ENCODE measurements around the gene POLR3B. TPM values are rescaled to one million over a fixed set of nuclear protein-coding genes. Genes with fewer than 3 reads are reported as not detected.

The POLR3B gene
- total RNA-seq, 1 experiment from 2014 or later, result 10.7 TPM

- Histone ChIP-seq H3K4me2 (ENCODE audit: low read length) (no peak overlapping the region), H2AFZ (ENCODE audit: low read depth, low read length, poor library complexity, severe bottlenecking) (no peak overlapping the region), H3K9me3 (ENCODE audit: control insufficient read depth in 1 of 2, insufficient read depth in 1 of 2, low read depth in 1 of 2, low read length in 2 of 2) (no peaks in the 10 kb centered on the region), H3K27ac (ENCODE audit: low read depth, low read length) (no peak overlapping the region), H4K20me1 (ENCODE audit: insufficient read depth) (no peaks in the 10 kb centered on the region), H3K9me2 (ENCODE audit: insufficient read depth) (no peaks in the 10 kb centered on the region), H3K79me2 (ENCODE audit: insufficient read depth, low read length) (no peaks in the 10 kb centered on the region), H3K4me1 (ENCODE audit: control insufficient read depth in 1 of 2, insufficient read depth in 2 of 2, low read length in 2 of 2) (peaks cover under 1 to 6% of the 10 kb centered on the region in 2 experiments; a peak in 2 of 4 replicates), H3K36me3 (ENCODE audit: control insufficient read depth in 1 of 2, insufficient read depth in 2 of 2, low read length in 2 of 2) (peaks cover 0 to 6% of the 10 kb centered on the region in 2 experiments; a peak in 1 of 4 replicates), H3K4me3 (replicated peaks in 1 of 2; ENCODE audit: low read depth in 1 of 2, low read length in 2 of 2) (no peak overlapping the region), H3K9ac (ENCODE audit: low read length) (no peak overlapping the region), H3K27me3 (ENCODE audit: insufficient read depth, low read length) (no peaks in the 10 kb centered on the region)
- BruUV-seq (replicated peaks), result no TSS peak
- ChIA-PET POLR2A (no interaction called here), CTCF (no interaction called here), RAD21 (ENCODE audit: low non-redundant PET in 1 of 2, low total read pairs in 2 of 2, uncharacterized antibody in 2 of 2, unreplicated experiment in 2 of 2) (no interaction called here)
- no peak for DNase-seq (ENCODE audit: low read depth, low spot score)
- TF ChIP-seq SRF (IDR thresholded peaks at IDR 0.05; ENCODE audit: low read depth) (no peak), RAD21 (IDR thresholded peaks at IDR 0.05; ENCODE audit: low read depth) (no peak), ZNF274 (IDR thresholded peaks at IDR 0.05; ENCODE audit: low read depth, low read length) (no peak), TCF7L2 (IDR thresholded peaks at IDR 0.05; ENCODE audit: borderline replicate concordance, extremely low read depth, insufficient read depth, insufficient read length) (no peak)
- TF ChIP-seq, protein P1, sequence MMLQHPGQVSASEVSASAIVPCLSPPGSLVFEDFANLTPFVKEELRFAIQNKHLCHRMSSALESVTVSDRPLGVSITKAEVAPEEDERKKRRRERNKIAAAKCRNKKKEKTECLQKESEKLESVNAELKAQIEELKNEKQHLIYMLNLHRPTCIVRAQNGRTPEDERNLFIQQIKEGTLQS (IDR thresholded peaks at IDR 0.05), result no peak
- intact Hi-C loops (cut with micrococcal nuclease), result no loop called here
- ATAC-seq, result no peak
Observed at GRCh38 chr12:106412563-106412962, 55.0 kb downstream of the POLR3B start.

DNA sequence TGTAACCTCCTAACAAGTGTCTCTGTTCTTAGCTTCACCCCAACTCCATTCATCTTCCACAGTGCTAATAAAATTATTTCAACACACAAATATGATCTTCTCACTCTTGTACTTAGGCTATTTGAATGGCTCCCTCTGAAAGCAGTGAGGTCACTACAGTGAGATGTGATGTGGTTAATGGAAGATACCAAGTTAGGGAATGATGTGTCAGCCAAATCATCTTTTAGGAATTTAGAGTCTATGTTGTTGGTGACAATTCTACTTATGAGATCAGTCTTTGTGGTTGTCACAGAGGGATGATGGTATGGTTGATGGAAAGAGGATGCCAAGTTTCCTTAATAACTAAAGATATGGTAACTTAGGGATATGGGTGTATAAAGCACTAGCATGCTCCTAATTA is 57.6 kb downstream of the POLR3B start:
- no TSS peak for BruUV-seq (replicated peaks)
- no peak for DNase-seq (ENCODE audit: low read depth, low spot score)
- peak; percentile 49; the same call in 1 of the 2 replicates for ATAC-seq
- peaks cover 0 to 6% of the 10 kb centered on the region in 2 experiments; a peak in 1 of 4 replicates for H3K36me3 ChIP-seq (ENCODE audit: control insufficient read depth in 1 of 2, insufficient read depth in 2 of 2, low read length in 2 of 2)
- H3K9me3 ChIP-seq (ENCODE audit: control insufficient read depth in 1 of 2, insufficient read depth in 1 of 2, low read depth in 1 of 2, low read length in 2 of 2), result no peaks in the 10 kb centered on the region
- H3K4me1 ChIP-seq (ENCODE audit: control insufficient read depth in 1 of 2, insufficient read depth in 2 of 2, low read length in 2 of 2), result peaks cover 20 to 24% of the 10 kb centered on the region in 2 experiments
- no peaks in the 10 kb centered on the region for H3K27me3 ChIP-seq (ENCODE audit: insufficient read depth, low read length)
- H3K79me2 ChIP-seq (ENCODE audit: insufficient read depth, low read length), result no peaks in the 10 kb centered on the region
- H3K4me2 ChIP-seq (ENCODE audit: low read length), result 0 out of 2 replicates have a peak overlapping the region, but pooled peaks have one; percentile 0
- CTCF ChIA-PET, result no interaction called here
- H2AFZ ChIP-seq (ENCODE audit: low read depth, low read length, poor library complexity, severe bottlenecking), result no peak overlapping the region
- intact Hi-C loops (cut with micrococcal nuclease), result no loop called here
- no peak overlapping the region for H3K9ac ChIP-seq (ENCODE audit: low read length)
- 0 out of 2 replicates have a peak, but pooled peaks have one; percentile 12 for TF ChIP-seq SP1 (IDR thresholded peaks at IDR 0.05; ENCODE audit: low read depth)
- TF ChIP-seq ZBTB33 (IDR thresholded peaks at IDR 0.05; ENCODE audit: extremely low read depth, insufficient replicate concordance, low read length), result no peak
- TF ChIP-seq SRF (IDR thresholded peaks at IDR 0.05; ENCODE audit: low read depth), result 0 out of 2 replicates have a peak, but pooled peaks have one; percentile 23
- POLR2A ChIA-PET, result no interaction called here
- no peak overlapping the region for H3K27ac ChIP-seq (ENCODE audit: low read depth, low read length)
- RAD21 ChIA-PET (ENCODE audit: low non-redundant PET in 1 of 2, low total read pairs in 2 of 2, uncharacterized antibody in 2 of 2, unreplicated experiment in 2 of 2), result no interaction called here
- no peaks in the 10 kb centered on the region for H4K20me1 ChIP-seq (ENCODE audit: insufficient read depth)
- H3K9me2 ChIP-seq (ENCODE audit: insufficient read depth), result no peaks in the 10 kb centered on the region
- no peak overlapping the region for H3K4me3 ChIP-seq (replicated peaks in 1 of 2; ENCODE audit: low read depth in 1 of 2, low read length in 2 of 2)

All from HCT116 (cell line).